HG03432 (cell line): ENCODE data around the gene NAGS.
"Not testable (repeated sequence)": the region's sequence is repeated elsewhere in the genome, so short reads cannot be mapped to it uniquely, and the experiment has no call there.

Experiments
- ATAC-seq: cut with Tn5 transposase; IDR thresholded peaks from one replicate; pipeline ENCODE4 v1.9.1; 2021; ENCODE audit warnings: mild to moderate bottlenecking, moderate library complexity; ENCODE audit not compliant: unreplicated experiment

NAGS gene

DNA sequence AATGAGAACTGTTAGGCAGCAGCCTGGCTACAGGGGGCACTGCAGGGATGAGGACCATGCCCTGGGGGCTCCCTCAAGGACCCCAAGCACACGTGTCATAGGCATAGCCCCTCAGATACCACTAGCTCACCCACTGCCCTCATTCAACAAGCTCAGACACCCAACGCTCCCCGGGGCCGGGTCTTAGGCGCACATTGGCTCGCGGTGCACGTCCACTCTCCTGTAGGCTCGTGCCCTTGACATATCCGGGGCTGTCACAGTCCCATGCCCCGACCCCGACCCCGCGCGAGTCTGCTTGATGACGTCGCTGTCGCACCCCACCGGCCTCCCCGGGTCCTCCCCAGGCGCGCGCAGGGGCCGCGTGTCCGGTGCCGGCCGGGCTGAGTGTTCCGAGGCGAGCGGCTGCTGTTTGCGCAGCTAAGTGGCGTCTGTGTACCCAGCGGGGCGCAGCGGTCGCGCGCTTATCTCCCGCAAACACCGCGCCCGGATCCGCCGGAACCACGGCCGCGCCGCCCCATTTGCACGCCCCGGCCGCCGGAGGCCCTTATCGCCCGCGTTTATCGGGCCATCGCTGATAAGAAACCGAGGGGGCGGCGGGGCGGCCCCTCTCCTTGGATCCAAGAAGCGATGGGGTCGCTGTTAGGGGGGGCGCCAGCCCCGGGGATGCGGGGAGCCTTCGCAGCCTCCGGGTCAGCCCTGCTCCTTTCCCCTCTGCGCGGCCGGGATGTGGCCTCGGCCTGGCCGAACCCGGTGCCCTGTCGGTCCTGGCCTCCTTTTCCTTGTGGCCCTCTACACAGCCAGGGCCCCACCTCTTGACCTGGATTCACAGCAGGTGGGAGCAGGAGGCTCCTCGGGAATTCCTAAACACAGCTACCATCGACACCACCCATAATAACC is 20.7 kb upstream of the NAGS start:
- no peak for ATAC-seq

GRCh38 chr17:43984521-43984920 is 19.9 kb upstream of the NAGS start:
- ATAC-seq: no peak

GRCh38 chr17:43986225-43986981 is 18.0 kb upstream of the NAGS start:
- ATAC-seq: no peak

DNA sequence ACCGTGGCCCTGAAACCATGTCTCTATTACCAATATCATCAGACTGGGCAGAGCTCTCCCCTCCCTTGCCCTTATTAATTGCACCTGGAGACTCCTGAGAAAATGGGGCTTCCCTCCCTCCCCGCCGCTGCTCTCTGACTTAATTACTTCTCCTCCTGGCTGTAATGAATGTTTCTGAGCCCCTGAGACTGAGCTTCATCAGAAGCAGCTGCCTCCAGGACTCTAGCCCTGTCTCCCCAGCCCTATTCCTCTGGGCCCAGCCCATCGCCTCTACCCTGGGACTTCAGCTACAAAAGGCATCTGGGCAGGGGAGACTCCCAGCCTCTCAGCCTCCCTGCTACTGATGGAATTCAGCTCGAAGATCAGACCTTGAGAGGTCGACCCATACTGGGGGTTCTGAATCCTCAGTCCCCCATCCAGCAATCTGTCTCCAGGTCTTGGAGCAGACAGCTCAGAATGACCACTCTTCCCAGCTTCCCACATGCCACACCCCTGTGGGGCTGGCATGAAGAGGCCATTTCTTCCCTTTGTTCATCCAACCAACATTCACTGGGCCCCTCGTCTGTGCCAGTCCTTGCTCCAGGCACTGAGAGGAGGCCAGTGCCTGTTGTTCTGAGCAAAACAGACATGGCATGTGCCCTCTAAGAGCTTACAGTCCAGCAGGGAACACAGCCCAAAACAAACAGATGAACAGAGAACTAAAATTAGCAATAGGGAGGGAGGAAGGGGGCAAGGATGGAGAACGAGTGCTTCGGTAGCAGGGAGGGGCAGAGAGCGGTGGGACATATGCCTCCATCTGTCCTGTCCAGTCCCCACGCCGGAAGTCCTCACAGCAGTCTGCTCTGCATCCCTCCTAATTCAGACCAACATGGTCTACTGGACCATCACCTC is 17.0 kb upstream of the NAGS start:
- no peak for ATAC-seq

GRCh38 chr17:43988301-43988700 is 16.1 kb upstream of the NAGS start:
- ATAC-seq: no peak

- no peak for ATAC-seq
Observed at GRCh38 chr17:43992641-43993040, 11.8 kb upstream of the NAGS start.

GRCh38 chr17:43994272-43995149 is 9.9 kb upstream of the NAGS start:
- no peak for ATAC-seq

- no peak for ATAC-seq
Observed at GRCh38 chr17:43995150-43995471, 9.3 kb upstream of the NAGS start.

DNA sequence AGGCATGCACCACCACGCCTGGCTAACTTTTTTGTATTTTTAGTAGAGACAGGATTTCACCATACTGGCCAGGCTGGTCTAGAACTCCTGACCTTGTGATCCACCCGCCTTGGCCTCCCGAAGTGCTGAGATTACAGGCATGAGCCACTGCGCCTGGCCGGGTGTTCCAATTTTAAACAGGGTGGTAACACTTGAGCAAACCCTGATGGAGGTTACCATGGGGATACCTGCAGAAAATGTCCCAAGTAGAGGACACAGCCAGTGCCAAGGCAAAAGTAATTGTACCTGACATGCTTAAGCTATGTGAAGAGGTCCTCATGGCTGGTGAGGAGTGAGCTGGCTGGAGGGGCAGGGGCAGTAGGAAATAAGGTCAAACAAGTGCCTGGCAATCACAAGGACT is 7.2 kb upstream of the NAGS start:
- ATAC-seq: not testable (repeated sequence)

DNA sequence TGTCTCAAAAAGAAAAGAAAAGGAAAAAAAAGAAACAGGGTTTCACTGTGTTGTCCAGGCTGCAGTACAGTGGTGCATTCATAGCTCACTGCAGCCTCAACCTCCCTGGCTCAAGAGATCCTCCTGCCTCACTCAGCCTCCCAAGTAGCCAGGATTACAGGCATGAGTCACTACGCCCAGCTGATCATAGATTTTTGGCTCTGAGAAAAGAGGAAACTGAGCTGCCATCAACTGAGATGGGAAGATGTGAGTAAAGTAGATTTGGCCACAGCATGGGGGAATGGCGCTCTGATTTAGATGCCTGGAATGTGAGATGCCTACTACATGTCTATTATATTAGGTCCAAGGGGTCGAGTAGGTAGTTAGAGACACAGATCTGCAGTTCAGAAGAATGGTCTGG is 5.9 kb upstream of the NAGS start:
- no peak for ATAC-seq

DNA sequence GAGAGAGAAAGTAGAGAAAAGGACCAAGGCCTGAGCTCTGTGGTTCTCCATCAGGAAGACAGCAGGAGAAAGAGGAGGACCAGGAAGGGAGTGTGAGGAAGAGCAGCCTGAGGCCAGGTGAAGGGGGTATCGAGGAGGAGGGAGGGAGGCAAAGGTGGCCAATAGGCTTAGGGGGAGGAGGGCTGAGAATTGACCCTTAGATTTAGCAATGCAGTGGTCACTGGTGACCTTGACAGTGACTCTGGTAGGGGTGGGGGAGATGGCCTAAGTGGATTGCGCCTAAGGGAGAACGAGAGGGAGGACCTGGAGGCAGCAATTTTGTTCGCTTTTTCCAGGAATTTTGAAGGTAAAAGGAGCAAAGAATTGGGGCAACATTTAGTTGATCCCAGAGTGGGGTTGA is 5.4 kb upstream of the NAGS start:
- ATAC-seq: no peak

DNA sequence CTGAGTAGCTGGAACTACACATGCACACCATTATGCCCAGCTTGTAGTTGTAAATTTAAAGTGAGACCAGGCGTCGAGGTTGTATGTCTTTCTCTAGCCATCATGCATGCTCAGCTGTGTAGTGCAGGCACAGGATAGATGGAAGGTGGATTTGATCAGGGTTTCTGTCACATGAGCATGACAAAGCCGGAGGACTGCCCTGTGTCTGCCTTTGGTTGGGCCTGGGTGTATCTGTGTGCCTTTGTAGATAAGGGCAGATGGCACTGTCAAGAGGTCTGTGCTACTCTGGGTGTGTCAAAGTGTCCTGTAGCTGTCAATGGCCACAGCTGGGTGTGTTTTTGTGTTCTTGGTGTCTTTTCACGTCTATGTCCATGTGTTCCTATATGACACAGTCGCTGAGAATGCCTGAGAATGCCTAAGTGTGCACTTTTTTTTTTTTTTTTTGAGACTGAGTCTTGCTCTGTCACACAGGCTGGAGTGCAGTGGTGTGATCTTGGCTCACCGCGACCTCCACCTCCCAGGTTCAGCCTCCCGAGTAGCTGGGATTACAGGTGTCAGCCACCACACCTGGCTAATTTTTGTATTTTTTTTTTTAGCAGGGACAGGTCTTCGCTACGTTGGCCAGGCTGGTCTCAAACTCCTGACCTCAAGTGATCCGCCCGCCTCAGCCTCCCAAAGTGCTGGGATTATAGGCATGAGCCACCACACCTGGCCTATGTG is 4.1 kb upstream of the NAGS start:
- no peak for ATAC-seq

- ATAC-seq: no peak
Observed at GRCh38 chr17:44000871-44001460, 3.5 kb upstream of the NAGS start.

DNA sequence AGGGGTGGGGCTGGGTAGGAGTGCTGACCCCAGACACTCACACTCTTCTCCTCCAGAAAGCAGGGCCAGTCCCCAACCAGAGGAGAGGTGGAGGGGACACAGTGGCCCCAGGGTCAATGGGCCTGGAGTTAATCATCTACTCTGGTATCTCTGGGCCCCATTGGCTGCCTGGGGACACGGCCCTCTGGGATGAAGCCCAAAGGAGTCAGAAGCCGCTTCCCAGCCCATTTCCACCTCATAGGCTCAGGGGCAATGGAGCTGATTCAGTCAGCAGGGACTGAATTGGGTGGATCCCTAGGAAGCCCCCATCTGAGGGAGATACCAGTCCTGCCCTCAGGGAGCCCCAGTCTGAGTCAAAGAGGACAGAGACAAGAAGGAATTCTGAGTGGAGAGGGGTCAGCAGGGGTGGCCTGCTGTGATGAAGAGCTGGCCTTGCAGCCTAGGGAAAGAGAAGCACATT is 2.9 kb upstream of the NAGS start:
- no peak for ATAC-seq

- no peak for ATAC-seq
Observed at GRCh38 chr17:44002141-44002848, 2.1 kb upstream of the NAGS start.

DNA sequence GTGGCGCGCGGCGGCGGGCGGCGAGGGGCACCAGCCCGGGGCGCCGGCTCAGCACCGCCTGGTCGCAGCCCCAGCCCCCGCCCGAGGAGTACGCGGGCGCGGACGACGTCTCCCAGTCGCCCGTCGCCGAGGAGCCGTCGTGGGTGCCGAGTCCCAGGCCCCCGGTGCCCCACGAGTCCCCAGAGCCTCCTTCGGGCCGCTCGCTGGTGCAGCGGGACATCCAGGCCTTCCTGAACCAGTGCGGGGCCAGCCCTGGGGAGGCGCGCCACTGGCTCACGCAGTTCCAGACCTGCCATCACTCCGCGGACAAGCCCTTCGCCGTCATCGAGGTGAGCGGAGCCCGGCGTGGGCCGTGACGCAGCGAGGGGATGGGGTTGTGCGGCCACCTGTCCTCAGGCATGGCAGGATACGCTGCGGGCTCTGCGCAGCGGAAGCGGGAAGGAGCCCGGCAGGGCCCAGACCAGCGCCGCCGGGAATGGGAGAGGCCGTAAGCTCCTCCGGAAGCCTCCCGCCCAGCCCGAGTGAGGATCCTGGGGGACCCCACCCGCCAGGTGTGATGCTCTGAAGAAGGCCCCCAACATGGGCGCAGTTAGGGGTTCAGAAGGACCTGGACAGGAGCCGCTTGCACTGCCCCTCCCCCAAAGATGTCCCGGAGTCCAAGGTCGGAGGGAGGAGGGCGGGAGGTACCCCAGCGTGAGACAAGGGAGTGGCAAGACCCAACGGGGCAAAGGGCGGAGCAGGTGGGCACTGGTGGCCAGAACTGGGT is 522 bp downstream of the NAGS start:
- no peak for ATAC-seq

GRCh38 chr17:44005527-44006271 is 1.3 kb downstream of the NAGS start:
- ATAC-seq: no peak
